KMS-11 (cell line): ENCODE results near the gene CYP2U1.
A peak's percentile ranks its signal among the peaks of the same experiment; 100 is the strongest.
"Not testable (repeated sequence)": the region's sequence is repeated elsewhere in the genome, so short reads cannot be mapped to it uniquely, and the experiment has no call there.

ENCODE experiments used
- H2AFZ ChIP-seq: fragments of 200-600 bp; sonication (generic); 2 replicates; pipeline ENCODE4 v1.6.1; 2016; ENCODE audit warnings: antibody characterized with exemption, mixed run types, low read depth
- H3K27ac ChIP-seq: fragments of 200-600 bp; sonication (generic); 2 replicates; pipeline ENCODE4 v1.6.1; 2016; ENCODE audit warnings: mild to moderate bottlenecking, mixed run types
- H3K27me3 ChIP-seq: fragments of 200-600 bp; sonication (generic); 2 replicates; pipeline ENCODE4 v1.6.1; 2017; ENCODE audit warnings: mild to moderate bottlenecking, low read depth, mixed run types, moderate library complexity; ENCODE audit not compliant: insufficient read depth
- H3K36me3 ChIP-seq: fragments of 200-600 bp; sonication (generic); 2 replicates; pipeline ENCODE4 v1.6.1; 2017; ENCODE audit warnings: mild to moderate bottlenecking, mixed run types; ENCODE audit not compliant: insufficient read depth
- H3K4me1 ChIP-seq: fragments of 200-600 bp; sonication (generic); 2 replicates; pipeline ENCODE4 v1.6.1; 2016; ENCODE audit warnings: mild to moderate bottlenecking, low read depth, mixed run types; ENCODE audit not compliant: poor library complexity, severe bottlenecking
- H3K4me2 ChIP-seq: fragments of 200-600 bp; sonication (generic); 2 replicates; pipeline ENCODE4 v1.7.0; 2016; ENCODE audit warnings: mild to moderate bottlenecking, mixed run types
- H3K4me3 ChIP-seq: fragments of 200-600 bp; sonication (generic); IDR thresholded peaks from 2 replicates; pipeline ENCODE4 v1.6.1; 2017; ENCODE audit warnings: low read depth, low read length, mixed read lengths; ENCODE audit not compliant: insufficient read depth
- H3K79me2 ChIP-seq: fragments of 200-600 bp; sonication (generic); 2 replicates; pipeline ENCODE4 v1.6.1; 2016; ENCODE audit warnings: low read depth, mixed run types; ENCODE audit not compliant: insufficient read depth
- H3K9ac ChIP-seq: fragments of 200-600 bp; sonication (generic); 2 replicates; pipeline ENCODE4 v1.6.1; 2016; ENCODE audit warnings: mild to moderate bottlenecking, mixed run types
- H4K20me1 ChIP-seq: fragments of 200-600 bp; sonication (generic); 2 replicates; pipeline ENCODE4 v1.6.1; 2016; ENCODE audit warnings: mild to moderate bottlenecking, mixed run types; ENCODE audit not compliant: insufficient read depth
- TF ChIP-seq, protein P1 (sequence below): fragments of 200-600 bp; sonication (generic); conservative IDR thresholded peaks from 2 replicates; pipeline ENCODE4 v1.6.1; 2017; ENCODE audit warnings: low read depth, mild to moderate bottlenecking, antibody characterized with exemption, low read length, moderate library complexity, mixed read lengths

CYP2U1 gene

DNA sequence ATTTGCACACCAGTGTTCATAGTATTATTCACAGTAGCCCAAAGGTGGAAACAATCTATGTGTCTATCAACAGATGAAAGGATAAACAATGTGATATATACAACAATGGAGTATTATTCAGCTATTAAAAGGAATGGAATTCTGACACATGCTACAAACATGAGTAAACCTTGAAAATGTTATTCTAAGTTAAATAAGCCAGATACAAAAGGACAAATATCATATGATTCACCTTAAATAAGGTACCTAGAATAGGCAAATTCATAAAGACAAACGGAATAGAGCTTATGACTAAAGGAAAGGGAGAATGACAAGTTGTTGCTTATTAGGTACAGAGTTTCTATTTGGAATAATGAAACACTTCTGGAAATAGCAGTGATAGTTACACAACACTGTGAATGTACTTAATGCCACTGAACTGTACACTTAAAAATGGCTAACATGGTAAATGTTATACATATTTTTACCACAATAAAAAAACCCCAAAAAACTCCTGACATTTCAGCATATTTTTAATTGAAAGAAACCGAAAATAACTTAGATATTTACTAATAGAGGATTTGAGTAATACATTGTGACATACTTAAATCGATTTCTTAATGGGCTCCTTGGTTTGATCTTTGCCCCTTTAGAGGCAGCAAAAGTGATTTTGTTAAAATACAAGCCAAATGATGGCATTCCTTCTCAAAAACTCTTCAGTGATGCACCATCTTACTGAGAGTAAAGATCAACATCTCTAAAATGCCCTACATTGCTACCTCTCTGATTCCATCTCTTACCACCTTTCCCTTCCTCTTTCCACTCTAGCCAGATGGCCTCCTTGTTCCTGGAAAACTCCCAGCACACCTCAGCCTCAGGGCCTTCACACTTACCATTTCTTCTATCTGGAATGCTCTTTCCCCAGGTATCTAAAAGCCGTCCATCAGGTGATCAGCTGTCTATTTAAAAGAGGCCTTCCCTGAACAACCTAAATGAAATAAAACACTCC is 8.6 kb upstream of the CYP2U1 start:
- H2AFZ ChIP-seq: no peak overlapping the region
- TF ChIP-seq, protein P1, sequence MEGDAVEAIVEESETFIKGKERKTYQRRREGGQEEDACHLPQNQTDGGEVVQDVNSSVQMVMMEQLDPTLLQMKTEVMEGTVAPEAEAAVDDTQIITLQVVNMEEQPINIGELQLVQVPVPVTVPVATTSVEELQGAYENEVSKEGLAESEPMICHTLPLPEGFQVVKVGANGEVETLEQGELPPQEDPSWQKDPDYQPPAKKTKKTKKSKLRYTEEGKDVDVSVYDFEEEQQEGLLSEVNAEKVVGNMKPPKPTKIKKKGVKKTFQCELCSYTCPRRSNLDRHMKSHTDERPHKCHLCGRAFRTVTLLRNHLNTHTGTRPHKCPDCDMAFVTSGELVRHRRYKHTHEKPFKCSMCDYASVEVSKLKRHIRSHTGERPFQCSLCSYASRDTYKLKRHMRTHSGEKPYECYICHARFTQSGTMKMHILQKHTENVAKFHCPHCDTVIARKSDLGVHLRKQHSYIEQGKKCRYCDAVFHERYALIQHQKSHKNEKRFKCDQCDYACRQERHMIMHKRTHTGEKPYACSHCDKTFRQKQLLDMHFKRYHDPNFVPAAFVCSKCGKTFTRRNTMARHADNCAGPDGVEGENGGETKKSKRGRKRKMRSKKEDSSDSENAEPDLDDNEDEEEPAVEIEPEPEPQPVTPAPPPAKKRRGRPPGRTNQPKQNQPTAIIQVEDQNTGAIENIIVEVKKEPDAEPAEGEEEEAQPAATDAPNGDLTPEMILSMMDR: no peak
- H3K36me3 ChIP-seq: no peaks in the 10 kb centered on the region
- H3K4me2 ChIP-seq: no peak overlapping the region
- H3K4me1 ChIP-seq: no peaks in the 10 kb centered on the region
- no peak overlapping the region for H3K9ac ChIP-seq
- H3K4me3 ChIP-seq: no peak overlapping the region
- no peaks in the 10 kb centered on the region for H3K79me2 ChIP-seq
- no peaks in the 10 kb centered on the region for H3K27me3 ChIP-seq
- H4K20me1 ChIP-seq: no peaks in the 10 kb centered on the region
- H3K27ac ChIP-seq: no peak overlapping the region

DNA sequence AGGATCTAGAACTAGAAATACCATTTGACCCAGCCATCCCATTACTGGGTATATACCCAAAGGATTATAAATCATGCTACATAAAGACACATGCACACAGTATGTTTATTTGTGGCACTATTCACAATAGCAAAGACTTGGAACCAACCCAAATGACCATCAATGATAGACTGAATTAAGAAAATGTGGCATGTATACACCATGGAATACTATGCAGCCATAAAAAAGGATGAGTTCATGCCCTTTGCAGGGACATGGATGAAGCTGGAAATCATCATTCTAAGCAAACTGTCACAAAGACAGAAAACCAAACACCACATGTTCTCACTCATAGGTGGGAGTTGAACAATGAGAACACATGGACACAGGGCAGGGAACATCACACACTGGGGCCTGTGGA is 5.6 kb upstream of the CYP2U1 start:
- not testable (repeated sequence) for H3K27me3 ChIP-seq, H3K36me3 ChIP-seq, H4K20me1 ChIP-seq, H3K4me3 ChIP-seq, H3K27ac ChIP-seq, H3K79me2 ChIP-seq, H3K9ac ChIP-seq, H2AFZ ChIP-seq, H3K4me1 ChIP-seq, H3K4me2 ChIP-seq

GRCh38 chr4:107926875-107927274 is 4.5 kb upstream of the CYP2U1 start:
- H2AFZ ChIP-seq, H3K9ac ChIP-seq, H3K36me3 ChIP-seq, H3K27me3 ChIP-seq, H3K4me3 ChIP-seq, H3K4me2 ChIP-seq, H3K27ac ChIP-seq, H3K4me1 ChIP-seq, H4K20me1 ChIP-seq, H3K79me2 ChIP-seq: not testable (repeated sequence)

DNA sequence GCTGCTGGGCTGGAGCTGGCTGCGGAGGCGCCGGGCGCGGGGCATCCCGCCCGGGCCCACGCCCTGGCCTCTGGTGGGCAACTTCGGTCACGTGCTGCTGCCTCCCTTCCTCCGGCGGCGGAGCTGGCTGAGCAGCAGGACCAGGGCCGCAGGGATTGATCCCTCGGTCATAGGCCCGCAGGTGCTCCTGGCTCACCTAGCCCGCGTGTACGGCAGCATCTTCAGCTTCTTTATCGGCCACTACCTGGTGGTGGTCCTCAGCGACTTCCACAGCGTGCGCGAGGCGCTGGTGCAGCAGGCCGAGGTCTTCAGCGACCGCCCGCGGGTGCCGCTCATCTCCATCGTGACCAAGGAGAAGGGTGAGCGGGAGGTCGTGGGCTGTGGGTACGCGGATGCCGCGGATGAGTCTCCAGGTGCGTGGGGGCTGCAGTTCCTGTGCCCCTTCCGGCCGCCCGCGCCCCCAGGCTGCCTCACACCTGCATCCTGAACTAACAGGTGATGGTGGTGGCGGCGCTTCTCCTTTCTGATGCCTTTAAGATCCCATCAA is 499 bp downstream of the CYP2U1 start:
- H3K4me1 ChIP-seq: peaks cover 9% of the 10 kb centered on the region
- H4K20me1 ChIP-seq: no peaks in the 10 kb centered on the region
- TF ChIP-seq, protein P1: no peak
- peak overlapping the region; percentile 35 for H3K9ac ChIP-seq
- peak overlapping the region; percentile 92 for H2AFZ ChIP-seq
- no peak overlapping the region for H3K4me3 ChIP-seq
- peak overlapping the region; percentile 81 for H3K4me2 ChIP-seq
- H3K27me3 ChIP-seq: no peaks in the 10 kb centered on the region
- no peaks in the 10 kb centered on the region for H3K36me3 ChIP-seq
- no peaks in the 10 kb centered on the region for H3K79me2 ChIP-seq
- H3K27ac ChIP-seq: no peak overlapping the region

GRCh38 chr4:107935246-107935645 is 3.9 kb downstream of the CYP2U1 start:
- Histone ChIP-seq H3K36me3 (no peaks in the 10 kb centered on the region), H3K4me1 (peaks cover 13% of the 10 kb centered on the region), H3K27ac (no peak overlapping the region), H3K27me3 (no peaks in the 10 kb centered on the region), H4K20me1 (no peaks in the 10 kb centered on the region), H3K79me2 (no peaks in the 10 kb centered on the region), H3K4me3 (no peak overlapping the region), H3K9ac (no peak overlapping the region), H2AFZ (no peak overlapping the region), H3K4me2 (no peak overlapping the region)
- TF ChIP-seq, protein P1: no peak
